Central memory CD4-positive, alpha-beta T cell (primary cell): Measurements from ENCODE around the gene IDUA.
"Not testable (repeated sequence)": the region's sequence is repeated elsewhere in the genome, so short reads cannot be mapped to it uniquely, and the experiment has no call there.

Experiments used
- DNase-seq: peaks from one replicate; pipeline ENCODE4 v3.0.0; 2022
- total RNA-seq, 3 experiments: gene quantifications; one replicate each; lab custom pipeline; 2026; lab: John Stamatoyannopoulos, UW

IDUA gene
- total RNA-seq, result 7.3 to 67.3 (median 25.0) reads per million in 3 experiments

DNA sequence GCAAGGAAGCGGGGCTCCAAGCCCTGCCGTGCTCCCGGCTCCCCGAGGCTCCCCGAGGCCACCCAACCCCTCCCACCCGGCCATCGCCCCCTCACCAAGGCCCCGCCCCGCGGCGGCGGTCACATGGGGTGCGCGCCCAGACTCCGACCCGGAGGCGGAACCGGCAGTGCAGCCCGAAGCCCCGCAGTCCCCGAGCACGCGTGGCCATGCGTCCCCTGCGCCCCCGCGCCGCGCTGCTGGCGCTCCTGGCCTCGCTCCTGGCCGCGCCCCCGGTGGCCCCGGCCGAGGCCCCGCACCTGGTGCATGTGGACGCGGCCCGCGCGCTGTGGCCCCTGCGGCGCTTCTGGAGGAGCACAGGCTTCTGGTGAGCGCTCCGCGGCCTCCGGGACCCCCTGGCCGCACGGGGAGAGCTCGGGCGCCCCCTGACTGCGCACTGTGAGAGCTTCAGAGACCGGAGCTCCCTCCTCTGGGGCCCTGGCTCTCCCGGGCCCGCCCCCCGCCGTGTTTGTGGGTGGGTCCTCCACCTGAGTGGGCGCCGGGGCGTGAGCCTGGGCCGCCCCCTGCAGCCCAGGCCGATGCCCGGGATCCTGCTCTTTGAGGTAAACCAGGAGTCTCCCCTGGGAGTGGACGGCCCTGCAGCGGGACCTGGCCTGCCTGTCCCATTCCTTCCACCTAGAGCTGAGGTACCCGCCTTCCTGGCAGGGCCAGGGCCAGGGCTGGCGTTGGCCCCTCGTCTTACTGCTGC, at the start of gene IDUA:
Gene IDUA (plus strand): TSS at position 166 of the 745 bp plus-strand sequence. CDS start 41 bp downstream, at position 207.
- peak; percentile 77 for DNase-seq

DNA sequence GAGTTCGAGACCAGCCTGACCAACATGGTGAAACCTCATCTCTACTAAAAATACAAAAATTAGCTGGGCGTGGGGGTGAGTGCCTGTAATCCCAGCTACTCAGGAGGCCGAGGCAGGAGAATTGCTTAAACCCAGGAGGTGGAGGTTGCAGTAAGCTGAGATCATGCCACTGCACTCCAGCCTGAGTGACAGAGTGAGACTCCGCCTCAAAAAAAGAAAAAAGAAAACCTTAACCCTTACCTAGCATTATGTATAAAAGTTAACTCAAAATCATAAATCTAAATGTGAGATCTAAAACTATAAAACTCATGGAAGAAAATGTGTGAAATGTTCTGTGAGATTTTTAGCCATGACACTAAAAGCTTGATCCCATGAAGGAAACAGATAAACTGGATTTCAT, 47.3 kb upstream of the IDUA start:
- not testable (repeated sequence) for DNase-seq

DNA sequence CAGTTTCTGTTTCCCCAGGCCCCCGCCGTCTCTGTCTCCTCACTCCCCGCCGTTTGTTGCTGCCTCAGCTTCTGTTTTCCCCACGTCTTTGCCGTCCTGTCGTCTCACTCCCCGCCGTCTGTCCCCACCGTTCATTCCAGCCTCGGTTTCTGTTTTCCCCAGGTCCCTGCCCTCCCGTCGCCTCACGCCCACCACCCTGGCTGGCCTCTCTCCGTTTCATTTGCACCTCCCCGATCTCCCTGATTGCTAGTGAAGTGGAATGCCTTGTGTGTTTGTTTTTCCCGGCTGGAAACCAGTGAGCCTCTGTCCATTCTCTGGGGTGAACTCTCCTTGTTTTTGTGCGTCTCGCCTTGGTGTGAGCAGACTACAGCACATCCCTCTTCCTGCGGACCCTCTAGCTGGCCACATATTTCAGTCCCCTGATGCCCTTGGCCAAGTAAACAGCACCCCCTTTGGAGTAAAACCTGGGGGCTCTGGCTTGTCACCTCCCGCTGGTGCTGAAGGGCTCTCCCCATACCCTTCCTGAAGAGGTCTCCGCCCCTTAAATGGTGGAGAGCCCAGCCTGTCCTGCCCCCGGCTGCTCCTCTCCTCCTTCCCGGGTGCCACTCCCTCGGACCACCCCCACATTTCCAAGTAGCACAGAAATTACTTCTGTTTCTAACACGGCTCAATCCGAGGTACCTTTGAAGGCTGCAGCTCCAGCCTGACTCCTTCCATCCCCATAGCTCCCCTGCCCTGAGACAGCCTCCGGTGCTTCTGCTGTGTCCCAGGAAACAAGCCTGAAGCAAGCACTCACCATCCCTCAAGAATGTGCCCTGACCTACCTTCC, 41.4 kb upstream of the IDUA start:
- DNase-seq, result no peak

DNA sequence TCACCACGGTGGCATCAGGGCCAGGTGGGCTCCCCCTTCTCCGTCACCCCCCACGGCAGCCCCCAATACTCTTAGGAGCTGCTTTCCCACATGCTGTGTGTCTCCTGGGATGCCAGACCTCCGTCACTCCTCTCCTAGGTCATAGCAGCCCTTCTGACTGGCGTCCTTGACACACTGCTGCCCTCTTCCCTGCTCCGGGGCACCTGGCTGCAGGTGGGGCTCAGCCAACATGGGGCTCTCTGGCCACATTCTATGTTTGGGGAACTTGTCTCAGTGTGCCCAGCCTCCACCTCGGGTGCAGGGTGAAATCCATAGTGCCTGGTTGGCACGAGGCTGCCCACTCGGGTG, 40.8 kb upstream of the IDUA start:
- no peak for DNase-seq

DNA sequence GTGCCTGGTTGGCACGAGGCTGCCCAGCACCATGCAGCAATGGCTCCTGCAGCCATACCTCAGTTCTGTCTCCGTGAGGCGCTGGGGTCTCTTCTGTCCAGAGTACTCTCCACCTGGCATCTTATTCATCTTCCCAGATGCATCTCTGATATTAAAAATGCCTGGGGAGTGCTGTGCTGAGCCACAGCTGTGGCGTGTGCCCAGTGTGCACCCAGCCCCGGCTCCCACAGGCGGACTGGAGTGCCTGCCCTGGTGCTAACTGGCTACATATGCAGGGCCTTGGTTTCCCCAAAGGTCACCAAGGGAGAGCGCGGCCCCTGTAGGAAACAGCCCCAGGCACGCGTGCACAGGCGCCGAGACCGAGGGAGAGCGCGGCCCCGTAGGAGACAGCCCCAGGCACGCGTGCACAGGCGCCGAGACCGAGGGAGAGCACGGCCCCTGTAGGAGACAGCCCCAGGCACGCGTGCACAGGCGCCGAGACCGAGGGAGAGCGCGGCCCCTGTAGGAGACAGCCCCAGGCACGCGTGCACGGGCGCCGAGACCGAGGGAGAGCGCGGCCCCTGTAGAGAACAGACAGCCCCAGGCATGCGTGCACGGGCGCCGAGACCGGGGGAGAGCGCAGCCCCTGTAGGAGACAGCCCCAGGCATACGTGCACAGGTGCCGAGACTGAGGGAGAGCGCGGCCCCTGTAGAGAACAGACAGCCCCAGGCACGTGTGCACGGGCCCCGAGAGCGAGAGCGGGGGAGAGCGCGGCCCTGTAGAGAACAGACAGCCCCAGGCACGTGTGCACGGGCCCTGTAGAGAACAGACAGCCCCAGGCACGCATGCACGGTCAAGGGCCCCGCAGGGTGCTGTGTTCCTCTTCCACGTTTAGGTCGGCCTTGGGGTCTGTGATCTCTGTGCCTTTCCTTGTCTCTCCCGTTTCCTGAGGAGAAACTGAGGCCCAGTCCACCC, 40.0 kb upstream of the IDUA start:
- no peak for DNase-seq

DNA sequence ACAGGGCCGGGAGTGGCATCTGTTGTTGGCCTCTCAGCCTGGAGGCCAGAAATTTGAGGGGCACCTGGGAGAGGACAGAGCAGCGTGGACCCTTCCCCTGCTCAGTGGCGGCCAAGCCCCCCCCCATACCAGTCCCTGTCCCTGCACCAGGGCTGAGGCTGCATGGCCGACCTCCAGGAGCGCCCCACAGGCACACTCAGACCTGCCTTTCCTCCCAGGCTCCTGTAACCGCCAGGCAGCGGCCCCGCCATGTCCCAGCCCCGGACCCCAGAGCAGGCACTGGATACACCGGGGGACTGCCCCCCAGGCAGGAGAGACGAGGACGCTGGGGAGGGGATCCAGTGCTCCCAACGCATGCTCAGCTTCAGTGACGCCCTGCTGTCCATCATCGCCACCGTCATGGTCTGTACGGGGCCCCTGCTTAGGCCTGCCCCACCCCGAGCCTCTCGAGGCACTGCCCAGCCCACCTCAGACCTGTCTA, 39.3 kb upstream of the IDUA start:
- DNase-seq, result no peak

DNA sequence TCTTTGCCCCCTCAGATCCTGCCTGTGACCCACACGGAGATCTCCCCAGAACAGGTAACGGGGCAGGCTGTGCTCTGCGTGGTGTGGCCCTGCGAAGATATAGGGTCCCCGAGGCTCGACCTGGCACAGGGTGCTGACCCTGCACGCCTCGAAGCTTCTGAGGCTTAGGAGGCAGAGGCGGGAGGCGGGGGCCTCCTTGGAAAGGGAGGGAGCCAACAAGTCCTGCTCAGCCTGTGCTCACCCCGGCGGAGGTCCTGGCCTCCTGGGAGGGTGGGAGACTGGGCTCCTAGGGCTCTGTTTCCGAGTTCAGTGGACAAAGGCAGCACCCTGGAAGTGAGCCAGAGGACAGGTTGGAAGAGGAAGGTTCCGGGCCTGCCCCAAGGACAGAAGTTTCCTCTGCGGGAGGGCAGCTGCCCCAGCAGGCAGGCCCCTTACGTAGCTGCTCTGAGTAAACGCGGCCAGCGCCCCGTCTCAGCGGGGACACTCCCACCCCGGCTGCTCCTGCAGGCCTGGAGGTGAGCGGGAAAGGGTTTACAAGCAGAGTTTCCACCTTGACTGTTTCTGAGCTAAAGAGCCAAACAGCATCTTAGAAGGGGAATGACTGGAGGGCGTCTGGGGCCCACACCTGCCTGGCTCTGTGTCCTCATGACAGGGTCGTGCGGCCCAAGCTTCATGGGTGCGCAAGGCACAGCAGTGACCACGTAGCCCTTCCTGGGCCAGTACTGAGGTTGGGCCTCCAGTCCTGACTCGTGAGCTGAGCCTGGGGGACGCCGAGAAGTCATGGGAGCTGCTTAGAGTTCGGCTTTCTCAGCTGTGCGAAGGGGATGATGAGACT, 38.5 kb upstream of the IDUA start:
- DNase-seq, result no peak

DNA sequence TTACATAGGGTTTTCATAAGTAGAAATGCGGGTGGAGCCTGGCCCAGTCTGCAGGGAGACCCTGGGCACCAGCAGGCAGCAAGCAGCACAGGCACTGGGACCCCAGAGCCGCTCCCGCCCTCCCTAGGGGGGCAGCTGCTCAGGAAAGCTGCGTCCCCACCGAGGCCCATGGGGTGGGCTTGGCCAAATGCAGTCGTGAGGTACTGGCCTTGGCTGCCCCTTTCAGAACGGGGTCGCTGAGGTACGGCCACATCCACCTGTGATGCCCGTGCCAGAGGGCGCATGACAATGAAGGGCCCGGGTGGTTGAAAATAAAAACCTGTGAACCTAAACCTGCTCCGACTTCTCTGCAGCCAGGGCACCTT, 37.9 kb upstream of the IDUA start:
- DNase-seq, result no peak

DNA sequence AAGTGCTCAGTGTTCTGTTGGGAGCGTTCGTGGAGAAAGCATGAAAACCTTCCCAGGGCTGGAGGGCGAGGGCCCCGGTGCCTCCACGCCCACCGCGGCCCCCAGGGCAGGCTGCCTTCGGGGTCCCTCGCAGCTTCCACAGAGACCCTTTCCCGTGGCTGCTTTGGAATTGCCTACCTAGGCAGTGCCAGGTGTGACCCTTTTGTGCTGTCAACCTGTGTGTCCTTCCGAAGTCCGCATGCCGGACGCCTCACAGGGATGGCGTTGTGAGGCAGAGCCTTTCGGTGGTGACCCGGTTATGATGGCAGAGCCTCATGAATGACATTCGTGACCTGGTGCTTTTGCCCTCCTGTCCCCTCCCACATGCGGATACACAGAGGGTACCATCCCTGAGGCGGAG, 37.2 kb upstream of the IDUA start:
- no peak for DNase-seq

DNA sequence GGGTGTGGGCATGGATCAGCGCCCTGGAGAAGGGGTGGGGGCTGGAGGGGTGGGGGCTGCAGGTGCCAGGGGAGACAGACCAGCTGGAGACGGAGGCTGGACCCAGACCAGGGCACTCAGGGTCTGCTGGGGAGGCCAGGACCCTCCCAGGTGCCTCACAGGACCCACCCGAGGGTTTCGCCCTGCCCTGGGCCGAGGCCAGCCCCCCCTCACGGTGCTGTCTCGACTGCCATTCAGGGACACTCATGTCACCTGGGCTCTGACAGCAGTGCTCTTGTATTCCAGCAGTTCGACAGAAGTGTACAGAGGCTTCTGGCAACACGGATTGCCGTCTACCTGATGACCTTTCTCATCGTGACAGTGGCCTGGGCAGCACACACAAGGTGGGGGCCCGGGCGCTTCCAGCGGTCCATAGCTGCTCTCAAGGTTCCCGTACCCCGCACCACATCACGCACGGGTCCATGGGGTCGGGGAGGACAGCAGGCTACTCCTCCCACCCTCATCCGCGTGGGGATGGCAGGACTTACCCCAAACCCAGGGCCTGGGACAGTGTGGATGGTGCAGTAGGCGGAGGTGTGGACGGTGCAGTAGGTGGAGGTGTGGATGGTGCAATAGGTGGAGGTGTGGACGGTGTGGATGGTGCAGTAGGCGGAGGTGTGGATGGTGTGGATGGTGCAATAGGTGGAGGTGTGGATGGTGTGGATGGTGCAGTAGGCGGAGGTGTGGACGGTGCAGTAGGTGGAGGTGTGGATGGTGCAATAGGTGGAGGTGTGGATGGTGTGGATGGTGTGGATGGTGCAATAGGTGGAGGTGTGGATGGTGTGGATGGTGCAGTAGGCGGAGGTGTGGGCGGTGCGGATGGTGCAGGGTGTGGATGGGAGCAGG, 36.5 kb upstream of the IDUA start:
- DNase-seq, result no peak

DNA sequence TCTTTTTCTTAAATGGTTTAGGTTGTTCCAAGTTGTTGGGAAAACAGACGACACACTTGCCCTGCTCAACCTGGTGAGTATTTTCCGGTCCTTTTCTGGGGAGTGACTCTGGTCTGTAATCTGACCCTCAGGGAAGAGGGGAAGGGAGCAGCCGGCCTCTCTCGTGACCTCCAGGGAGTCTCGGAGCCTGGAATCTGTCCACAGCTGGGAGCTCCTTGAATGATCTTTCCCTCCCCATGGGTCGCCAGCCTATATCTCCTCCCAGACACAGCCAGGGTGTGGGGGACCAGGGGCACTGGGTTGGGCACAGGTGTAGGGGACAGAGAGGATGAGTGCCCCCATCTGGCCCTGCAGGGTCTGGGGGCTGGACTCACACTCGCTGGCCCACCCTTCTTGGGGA, 35.7 kb upstream of the IDUA start:
- DNase-seq, result no peak

DNA sequence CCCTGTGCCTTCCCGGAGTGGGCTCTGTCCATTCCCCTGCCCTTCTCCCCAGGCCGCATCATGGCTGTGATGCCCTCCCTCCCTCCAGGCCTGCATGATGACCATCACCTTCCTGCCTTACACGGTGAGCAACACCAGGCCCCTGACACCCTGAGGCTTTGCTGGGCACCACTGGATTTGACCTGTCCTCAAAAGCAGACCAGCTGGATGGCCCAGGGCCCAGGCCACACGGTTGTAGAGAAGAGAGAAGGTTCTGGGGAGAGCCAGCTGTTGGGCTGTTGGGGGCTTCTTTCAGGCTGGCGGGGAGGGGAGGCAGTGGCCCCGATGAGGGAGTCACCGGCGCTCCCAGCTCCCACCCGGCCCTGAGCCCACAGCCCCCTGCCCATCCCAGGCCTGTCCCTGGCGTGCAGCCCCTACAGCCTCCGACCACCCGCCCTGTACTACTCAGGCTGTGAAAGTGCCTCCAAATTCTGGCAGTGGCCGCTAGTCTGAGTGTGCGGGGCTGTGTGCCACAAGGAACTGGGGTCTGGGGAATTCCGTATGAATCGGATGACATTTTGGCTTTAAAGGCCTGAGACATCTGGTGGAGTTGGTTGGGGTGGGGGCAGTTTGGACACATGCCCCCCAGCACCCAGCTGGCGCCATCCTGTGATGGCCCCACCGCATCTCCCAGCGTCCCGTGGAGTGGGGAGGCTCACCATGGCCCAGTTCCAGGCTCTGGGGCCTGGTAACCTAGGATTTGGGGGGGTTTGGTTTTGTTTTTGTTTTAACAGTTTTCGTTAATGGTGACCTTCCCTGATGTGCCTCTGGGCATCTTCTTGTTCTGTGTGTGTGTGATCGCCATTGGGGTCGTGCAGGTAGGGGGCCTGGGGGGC, 35.0 kb upstream of the IDUA start:
- no peak for DNase-seq

DNA sequence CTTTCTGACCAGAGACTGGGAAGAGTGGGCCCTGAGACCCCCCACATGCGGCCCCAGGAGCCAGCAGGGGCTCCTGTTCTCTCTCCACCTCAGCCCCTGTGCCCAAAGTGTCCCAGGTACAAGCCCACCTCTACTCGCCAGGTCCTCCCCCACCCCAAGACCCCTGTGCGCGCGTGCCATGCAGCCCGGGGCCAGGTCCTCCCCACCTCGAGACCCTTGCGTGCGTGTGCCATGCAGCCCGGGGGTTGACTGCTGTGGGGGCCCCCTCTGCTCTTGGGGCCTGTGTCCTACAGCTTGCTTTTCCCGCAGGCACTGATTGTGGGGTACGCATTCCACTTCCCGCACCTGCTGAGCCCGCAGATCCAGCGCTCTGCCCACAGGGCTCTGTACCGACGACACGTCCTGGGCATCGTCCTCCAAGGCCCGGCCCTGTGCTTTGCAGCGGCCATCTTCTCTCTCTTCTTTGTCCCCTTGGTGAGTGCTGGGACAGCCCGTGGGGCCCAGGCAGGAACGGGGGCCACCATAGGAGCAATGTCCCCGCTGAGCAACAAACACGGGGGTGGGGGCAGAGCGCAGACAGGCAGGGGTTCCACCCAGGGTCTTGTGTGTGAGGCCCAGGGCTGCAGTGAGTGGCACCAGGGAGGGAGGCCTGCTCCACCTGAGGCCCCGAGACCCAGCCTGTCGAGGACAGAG, 33.8 kb upstream of the IDUA start:
- no peak for DNase-seq

DNA sequence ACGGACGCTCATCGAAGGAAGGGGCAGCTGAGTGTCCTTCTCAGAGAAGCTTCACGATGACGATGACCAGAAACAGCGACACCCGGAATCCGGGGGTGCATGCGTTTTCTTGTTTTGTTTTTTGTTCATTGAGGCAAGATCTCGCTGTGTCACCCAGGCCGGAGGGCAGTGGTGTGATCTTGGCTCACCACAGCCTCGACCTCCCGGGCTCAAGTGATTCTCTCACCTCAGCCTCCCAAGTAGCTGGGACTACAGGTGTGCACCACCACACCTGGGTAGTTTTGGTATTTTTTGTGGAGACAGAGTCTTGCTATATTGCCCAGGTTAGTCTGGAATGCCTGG, 33.3 kb upstream of the IDUA start:
- DNase-seq, result no peak

DNA sequence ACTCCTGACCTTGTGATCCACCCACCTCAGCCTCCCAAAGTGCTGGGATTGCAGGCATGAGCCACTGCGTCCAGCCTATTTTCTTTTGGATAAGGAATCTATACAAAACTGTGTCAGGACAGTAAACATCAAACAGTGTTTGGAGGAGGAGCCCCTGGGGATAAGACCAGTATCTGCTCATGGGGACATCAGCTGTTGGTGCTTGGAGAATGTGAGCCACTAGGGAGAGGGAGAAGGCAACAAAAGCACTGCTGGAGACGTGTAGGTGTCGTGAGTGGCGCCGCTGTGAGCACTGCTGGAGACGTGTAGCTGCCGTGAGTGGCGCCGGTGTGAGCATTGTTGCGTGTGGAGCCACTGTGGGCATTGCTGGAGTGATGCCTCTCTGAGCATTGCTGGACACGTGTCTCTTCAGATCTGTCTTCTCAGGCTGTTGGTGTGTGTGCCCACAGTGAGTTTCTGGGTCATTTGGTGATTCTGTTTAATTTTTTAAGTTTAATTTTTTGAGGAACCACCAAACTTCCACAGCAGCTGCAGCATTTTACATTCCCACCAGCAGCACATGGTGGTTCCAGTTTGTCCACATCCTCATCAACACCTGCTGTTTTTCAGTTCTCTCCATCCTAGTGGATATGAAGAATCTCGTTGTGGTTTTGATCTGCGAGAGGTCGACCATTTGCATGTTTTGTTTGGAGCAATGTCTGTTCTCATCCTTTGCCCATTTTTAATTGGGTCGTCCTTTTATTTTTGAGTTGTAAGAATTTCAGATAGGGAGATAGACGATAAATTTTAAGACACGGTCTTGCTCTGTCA, 32.4 kb upstream of the IDUA start:
- DNase-seq, result no peak

DNA sequence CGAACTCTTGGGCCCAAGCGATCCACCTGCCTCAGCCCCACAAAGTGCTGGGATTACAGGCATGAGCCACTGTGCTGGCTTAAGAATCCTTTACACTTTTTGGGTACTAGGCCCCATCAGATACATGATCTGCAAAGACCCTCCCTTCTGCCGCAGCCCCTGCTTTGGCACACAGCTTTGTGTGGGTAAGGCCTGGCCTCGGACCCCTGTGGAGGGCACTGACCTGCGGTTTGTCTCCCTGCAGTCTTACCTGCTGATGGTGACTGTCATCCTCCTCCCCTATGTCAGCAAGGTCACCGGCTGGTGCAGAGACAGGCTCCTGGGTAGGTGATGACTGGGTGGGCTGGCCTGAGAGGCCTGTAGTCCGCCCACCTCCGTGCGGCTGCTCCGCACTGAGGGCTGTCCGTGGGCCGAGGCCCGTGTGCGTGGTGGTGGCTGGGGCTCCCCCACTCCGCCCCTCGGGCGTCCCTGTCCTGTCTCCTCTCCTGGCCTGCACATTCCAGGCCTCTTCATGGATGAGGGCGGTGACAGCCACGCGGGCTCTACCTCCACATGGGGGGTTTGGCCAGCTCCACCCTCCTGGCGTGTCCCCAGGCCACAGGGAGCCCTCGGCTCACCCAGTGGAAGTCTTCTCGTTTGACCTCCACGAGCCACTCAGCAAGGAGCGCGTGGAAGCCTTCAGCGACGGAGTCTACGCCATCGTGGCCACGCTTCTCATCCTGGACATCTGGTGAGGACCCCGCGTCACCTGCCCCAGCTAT, 31.5 kb upstream of the IDUA start:
- no peak for DNase-seq

DNA sequence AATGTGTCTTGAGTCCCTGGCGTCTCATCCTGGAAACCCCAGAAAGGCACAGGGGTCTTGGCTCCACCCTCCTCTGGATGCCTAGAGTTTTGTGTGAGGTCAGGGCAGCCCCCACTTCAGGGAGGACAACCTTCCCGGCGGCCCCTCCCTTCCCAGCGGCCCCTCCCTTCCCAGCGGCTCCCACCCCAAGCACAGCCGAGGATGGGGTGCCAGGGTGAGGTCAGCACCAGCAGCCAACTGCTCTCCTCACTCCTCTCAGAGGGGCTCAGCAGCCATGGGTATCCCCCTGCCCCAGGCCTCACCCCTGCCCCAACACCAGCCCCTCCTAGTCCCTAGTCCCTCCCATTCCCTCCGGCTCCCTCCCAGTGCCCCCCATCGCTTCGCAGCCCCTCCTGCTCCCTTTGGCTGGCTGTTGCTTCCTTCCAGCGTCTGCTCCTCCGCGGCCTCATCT, 30.9 kb upstream of the IDUA start:
- no peak for DNase-seq
